ENCODE measurements around the gene GPC4. TPM values are rescaled to one million over a fixed set of nuclear protein-coding genes. Genes with fewer than 3 reads are reported as not detected.
A peak's percentile ranks its signal among the peaks of the same experiment; 100 is the strongest.
"Not testable (repeated sequence)": the region's sequence is repeated elsewhere in the genome, so short reads cannot be mapped to it uniquely, and the experiment has no call there.

GPC4 gene
- polyA plus RNA-seq, 1 donor = 12.4 TPM

- WGBS (ENCODE audit: insufficient coverage, low lambda C conversion rate) = no CpG with 5 or more reads among the region's 4 CpGs
Measured at GRCh38 chrX:133290076-133290475, 125.2 kb downstream of the GPC4 start.

GRCh38 chrX:133287860-133288259 is 127.4 kb downstream of the GPC4 start:
- H3K9me3 ChIP-seq (ENCODE audit: control insufficient read depth, low read depth, low read length) = no peaks in the 10 kb centered on the region
- WGBS (ENCODE audit: insufficient coverage, low lambda C conversion rate) = no CpG with 5 or more reads among the region's 1 CpG
- H3K4me3 ChIP-seq (ENCODE audit: low read length) = no peak overlapping the region
- no peak for DNase-seq
- no peaks in the 10 kb centered on the region for H3K36me3 ChIP-seq (ENCODE audit: control insufficient read depth, insufficient read depth, low read length)
- H3K4me1 ChIP-seq (ENCODE audit: control insufficient read depth, insufficient read depth, low read length) = no peaks in the 10 kb centered on the region
- H3K27ac ChIP-seq (ENCODE audit: low read length) = no peak overlapping the region
- H3K27me3 ChIP-seq (ENCODE audit: control insufficient read depth, insufficient read depth, low read length) = no peaks in the 10 kb centered on the region

More at GRCh38 chrX:133290076-133290475, 125.2 kb downstream of the GPC4 start:
- Histone ChIP-seq H3K9me3 (ENCODE audit: control insufficient read depth, low read depth, low read length) (no peaks in the 10 kb centered on the region), H3K27me3 (ENCODE audit: control insufficient read depth, insufficient read depth, low read length) (no peaks in the 10 kb centered on the region), H3K36me3 (ENCODE audit: control insufficient read depth, insufficient read depth, low read length) (no peaks in the 10 kb centered on the region), H3K27ac (ENCODE audit: low read length) (no peak overlapping the region), H3K4me1 (ENCODE audit: control insufficient read depth, insufficient read depth, low read length) (no peaks in the 10 kb centered on the region), H3K4me3 (ENCODE audit: low read length) (no peak overlapping the region)
- no peak for DNase-seq

- Histone ChIP-seq H3K4me1 (ENCODE audit: control insufficient read depth, insufficient read depth, low read length) (no peaks in the 10 kb centered on the region), H3K27me3 (ENCODE audit: control insufficient read depth, insufficient read depth, low read length) (no peaks in the 10 kb centered on the region), H3K9me3 (ENCODE audit: control insufficient read depth, low read depth, low read length) (no peaks in the 10 kb centered on the region), H3K4me3 (ENCODE audit: low read length) (no peak overlapping the region), H3K36me3 (ENCODE audit: control insufficient read depth, insufficient read depth, low read length) (no peaks in the 10 kb centered on the region), H3K27ac (ENCODE audit: low read length) (no peak overlapping the region)
- DNase-seq = no peak
- no CpG with 5 or more reads among the region's 6 CpGs for whole genome bisulfite sequencing (ENCODE audit: insufficient coverage, low lambda C conversion rate)
Measured at GRCh38 chrX:133285341-133285740, 129.9 kb downstream of the GPC4 start.

GRCh38 chrX:133279112-133279730 is 136.1 kb downstream of the GPC4 start:
- not testable (repeated sequence) for H3K9me3 ChIP-seq (ENCODE audit: control insufficient read depth, low read depth, low read length); H3K27me3 ChIP-seq (ENCODE audit: control insufficient read depth, insufficient read depth, low read length); H3K27ac ChIP-seq (ENCODE audit: low read length); H3K4me1 ChIP-seq (ENCODE audit: control insufficient read depth, insufficient read depth, low read length); H3K4me3 ChIP-seq (ENCODE audit: low read length); H3K36me3 ChIP-seq (ENCODE audit: control insufficient read depth, insufficient read depth, low read length)
- no CpG with 5 or more reads among the region's 9 CpGs for WGBS (ENCODE audit: insufficient coverage, low lambda C conversion rate)
- peak in 1 of 2 donors; percentile 3 for DNase-seq

- WGBS (ENCODE audit: insufficient coverage, low lambda C conversion rate) = no CpG with 5 or more reads among the region's 4 CpGs
- H3K4me1 ChIP-seq (ENCODE audit: control insufficient read depth, insufficient read depth, low read length) = no peaks in the 10 kb centered on the region
- no peak for DNase-seq
Measured at GRCh38 chrX:133273180-133273579, 142.1 kb downstream of the GPC4 start.

GRCh38 chrX:133269168-133269567 is 146.1 kb downstream of the GPC4 start:
- H3K9me3 ChIP-seq (ENCODE audit: control insufficient read depth, low read depth, low read length) = no peaks in the 10 kb centered on the region
- H3K4me3 ChIP-seq (ENCODE audit: low read length) = no peak overlapping the region
- H3K4me1 ChIP-seq (ENCODE audit: control insufficient read depth, insufficient read depth, low read length) = no peaks in the 10 kb centered on the region
- WGBS (ENCODE audit: insufficient coverage, low lambda C conversion rate) = no CpG with 5 or more reads among the region's 2 CpGs
- no peaks in the 10 kb centered on the region for H3K27me3 ChIP-seq (ENCODE audit: control insufficient read depth, insufficient read depth, low read length)
- DNase-seq = no peak
- H3K36me3 ChIP-seq (ENCODE audit: control insufficient read depth, insufficient read depth, low read length) = no peaks in the 10 kb centered on the region
- H3K27ac ChIP-seq (ENCODE audit: low read length) = no peak overlapping the region

More at GRCh38 chrX:133273180-133273579, 142.1 kb downstream of the GPC4 start:
- H3K4me3 ChIP-seq (ENCODE audit: low read length) = no peak overlapping the region
- H3K36me3 ChIP-seq (ENCODE audit: control insufficient read depth, insufficient read depth, low read length) = no peaks in the 10 kb centered on the region
- no peaks in the 10 kb centered on the region for H3K9me3 ChIP-seq (ENCODE audit: control insufficient read depth, low read depth, low read length)
- H3K27ac ChIP-seq (ENCODE audit: low read length) = no peak overlapping the region
- H3K27me3 ChIP-seq (ENCODE audit: control insufficient read depth, insufficient read depth, low read length) = no peaks in the 10 kb centered on the region

GRCh38 chrX:133267621-133268020 is 147.7 kb downstream of the GPC4 start:
- no peaks in the 10 kb centered on the region for H3K9me3 ChIP-seq (ENCODE audit: control insufficient read depth, low read depth, low read length)
- H3K36me3 ChIP-seq (ENCODE audit: control insufficient read depth, insufficient read depth, low read length) = no peaks in the 10 kb centered on the region
- DNase-seq = no peak
- no CpG with 5 or more reads among the region's 2 CpGs for WGBS (ENCODE audit: insufficient coverage, low lambda C conversion rate)
- no peaks in the 10 kb centered on the region for H3K4me1 ChIP-seq (ENCODE audit: control insufficient read depth, insufficient read depth, low read length)
- no peaks in the 10 kb centered on the region for H3K27me3 ChIP-seq (ENCODE audit: control insufficient read depth, insufficient read depth, low read length)
- H3K4me3 ChIP-seq (ENCODE audit: low read length) = no peak overlapping the region
- H3K27ac ChIP-seq (ENCODE audit: low read length) = no peak overlapping the region

GRCh38 chrX:133265331-133265730 is 150.0 kb downstream of the GPC4 start:
- no peak overlapping the region for H3K4me3 ChIP-seq (ENCODE audit: low read length)
- no peaks in the 10 kb centered on the region for H3K4me1 ChIP-seq (ENCODE audit: control insufficient read depth, insufficient read depth, low read length)
- H3K36me3 ChIP-seq (ENCODE audit: control insufficient read depth, insufficient read depth, low read length) = no peaks in the 10 kb centered on the region
- peak in 1 of 2 donors; percentile 3 for DNase-seq
- no peaks in the 10 kb centered on the region for H3K27me3 ChIP-seq (ENCODE audit: control insufficient read depth, insufficient read depth, low read length)
- H3K27ac ChIP-seq (ENCODE audit: low read length) = no peak overlapping the region
- WGBS (ENCODE audit: insufficient coverage, low lambda C conversion rate) = no CpG with 5 or more reads among the region's 13 CpGs
- H3K9me3 ChIP-seq (ENCODE audit: control insufficient read depth, low read depth, low read length) = no peaks in the 10 kb centered on the region

- no peaks in the 10 kb centered on the region for H3K27me3 ChIP-seq (ENCODE audit: control insufficient read depth, insufficient read depth, low read length)
- H3K4me1 ChIP-seq (ENCODE audit: control insufficient read depth, insufficient read depth, low read length) = no peaks in the 10 kb centered on the region
- H3K36me3 ChIP-seq (ENCODE audit: control insufficient read depth, insufficient read depth, low read length) = no peaks in the 10 kb centered on the region
- H3K27ac ChIP-seq (ENCODE audit: low read length) = no peak overlapping the region
- no peak for DNase-seq
- no peaks in the 10 kb centered on the region for H3K9me3 ChIP-seq (ENCODE audit: control insufficient read depth, low read depth, low read length)
- H3K4me3 ChIP-seq (ENCODE audit: low read length) = no peak overlapping the region
Measured at GRCh38 chrX:133258481-133258880, 156.8 kb downstream of the GPC4 start.

- Histone ChIP-seq H3K27me3 (ENCODE audit: control insufficient read depth, insufficient read depth, low read length) (no peaks in the 10 kb centered on the region), H3K36me3 (ENCODE audit: control insufficient read depth, insufficient read depth, low read length) (no peaks in the 10 kb centered on the region), H3K9me3 (ENCODE audit: control insufficient read depth, low read depth, low read length) (no peaks in the 10 kb centered on the region), H3K4me1 (ENCODE audit: control insufficient read depth, insufficient read depth, low read length) (no peaks in the 10 kb centered on the region), H3K27ac (ENCODE audit: low read length) (no peak overlapping the region), H3K4me3 (ENCODE audit: low read length) (no peak overlapping the region)
- WGBS (ENCODE audit: insufficient coverage, low lambda C conversion rate) = no CpG with 5 or more reads among the region's 3 CpGs
- no peak for DNase-seq
Measured at GRCh38 chrX:133254666-133255065, 160.6 kb downstream of the GPC4 start.

- WGBS (ENCODE audit: insufficient coverage, low lambda C conversion rate) = 90% methylated on average over 2 of the region's 5 CpGs
- H3K27ac ChIP-seq (ENCODE audit: low read length) = no peak overlapping the region
Measured at GRCh38 chrX:133251204-133251603, 164.1 kb downstream of the GPC4 start.

More at GRCh38 chrX:133251204-133251603, 164.1 kb downstream of the GPC4 start:
- H3K4me3 ChIP-seq (ENCODE audit: low read length) = no peak overlapping the region
- DNase-seq = no peak
- peaks cover 5% of the 10 kb centered on the region for H3K9me3 ChIP-seq (ENCODE audit: control insufficient read depth, low read depth, low read length)
- H3K27me3 ChIP-seq (ENCODE audit: control insufficient read depth, insufficient read depth, low read length) = no peaks in the 10 kb centered on the region
- H3K4me1 ChIP-seq (ENCODE audit: control insufficient read depth, insufficient read depth, low read length) = no peaks in the 10 kb centered on the region
- H3K36me3 ChIP-seq (ENCODE audit: control insufficient read depth, insufficient read depth, low read length) = no peaks in the 10 kb centered on the region
